ENCODE data around the gene IL1A. TPM values are rescaled to one million over a fixed set of nuclear protein-coding genes. Genes with fewer than 3 reads are reported as not detected.

Gene IL1A
- total and polyA plus RNA-seq, 9 of the 15 experiments (the other 6 are each of a cell fraction or from before 2014, with no cell fraction given) = 0.03 to 0.27 (median 0.14) TPM; not detected in 2

- TF ChIP-seq RREB1 (CRISPR knock-in tag; IDR thresholded peaks at IDR 0.05) (peak; percentile 78; the same call in 1 of the 2 replicates), SMC3 (conservative IDR thresholded peaks at IDR 0.05; ENCODE audit: insufficient read depth, low read depth, low read length) (peak; percentile 95), CAMTA2 (CRISPR knock-in tag; conservative IDR thresholded peaks at IDR 0.05) (no peak), REST (IDR thresholded peaks at IDR 0.05; ENCODE audit: borderline replicate concordance) (peak; percentile 90), REST (CRISPR knock-in tag; IDR thresholded peaks at IDR 0.05; ENCODE audit: low read depth) (no peak), FOSL1 (tag; conservative IDR thresholded peaks at IDR 0.05) (no peak), TFAP4 (CRISPR knock-in tag; IDR thresholded peaks at IDR 0.05; ENCODE audit: borderline replicate concordance) (peak; percentile 33; the same call in 1 of the 2 replicates), RCOR1 (IDR thresholded peaks at IDR 0.05; ENCODE audit: borderline replicate concordance in 1 of 2, low read depth in 2 of 2, low read length in 2 of 2) (peak in 1 of 2 experiments; percentile 91; a peak in 2 of 4 replicates), XRCC5 (IDR thresholded peaks at IDR 0.05; ENCODE audit: low read depth, low read length) (0 out of 2 replicates have a peak, but pooled peaks have one; percentile 46), ATF1 (CRISPR knock-in tag; IDR thresholded peaks at IDR 0.05) (no peak), ATF1 (tag; IDR thresholded peaks at IDR 0.05) (peak; percentile 10; the same call in 1 of the 2 replicates), FOXJ3 (CRISPR knock-in tag; IDR thresholded peaks at IDR 0.05) (peak; percentile 73; the same call in 1 of the 2 replicates)
Observed at GRCh38 chr2:112749755-112750559, 34.3 kb downstream of the IL1A start (continued).

Measured in K562 (cell line).